NOMO-1 treated with DMSO at 0.1 percent for 48 hours (cell line): ENCODE results near the gene IER5L.

Source experiments
- DNase-seq: peaks from one replicate; lab custom pipeline; 2025; ENCODE audit not compliant: unreplicated experiment; lab: John Stamatoyannopoulos, UW

Gene IER5L

DNA sequence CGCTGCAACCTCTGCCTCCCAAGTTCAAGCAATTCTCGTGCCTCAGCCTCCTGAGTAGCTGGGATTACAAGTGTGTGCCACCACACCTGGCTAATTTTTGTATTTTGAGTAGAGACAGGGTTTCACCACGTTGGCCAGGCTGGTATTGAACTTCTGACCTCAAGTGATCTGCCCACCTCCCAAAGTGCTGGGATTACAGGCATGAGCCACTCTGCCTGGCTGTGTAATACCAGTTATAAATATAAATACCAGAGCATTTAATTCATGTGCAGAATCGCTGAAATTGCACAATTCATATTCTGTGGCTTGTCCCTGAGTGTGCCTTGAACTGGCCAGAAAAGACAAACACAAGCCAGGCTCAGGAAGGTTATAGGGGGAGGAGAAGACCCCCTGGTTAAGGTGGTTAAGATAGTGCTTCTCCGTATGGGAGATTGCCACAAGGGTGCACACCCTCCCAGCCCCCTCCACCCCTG, 14.8 kb downstream of the IER5L start:
- peak; percentile 7 for DNase-seq

DNA sequence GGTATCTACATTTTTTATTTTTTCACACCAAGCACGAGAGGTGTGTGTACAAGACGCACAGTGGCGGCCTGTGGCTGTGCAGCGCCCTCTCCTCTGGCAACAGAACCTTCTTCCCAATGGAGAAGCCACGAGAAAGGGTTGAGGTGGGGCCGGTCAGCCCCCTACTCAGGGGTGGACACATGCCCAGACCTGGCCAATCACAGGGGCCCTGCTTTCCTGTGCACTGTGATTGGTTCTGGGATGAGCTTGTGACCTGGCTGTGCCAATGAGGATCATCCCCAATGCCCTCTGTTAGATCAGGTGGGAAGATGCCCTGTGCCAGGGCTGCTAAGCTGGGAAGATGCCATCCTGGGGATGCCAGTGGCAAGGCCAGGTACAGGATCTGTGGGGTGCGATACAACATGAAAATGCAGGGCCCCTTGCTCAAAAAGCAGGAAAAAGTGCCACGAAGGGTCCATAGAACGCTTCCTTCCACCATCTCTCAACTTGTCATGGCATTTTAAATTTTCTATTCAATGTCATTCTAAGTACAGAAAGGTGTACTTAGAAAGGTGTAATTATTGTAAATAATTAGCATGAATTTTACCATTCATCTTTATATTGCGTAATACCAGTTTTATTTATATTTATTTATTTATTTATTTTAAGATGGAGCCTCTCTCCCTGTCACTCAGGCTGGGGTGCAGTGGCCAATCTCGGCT, 15.4 kb downstream of the IER5L start:
- no peak for DNase-seq

- DNase-seq, result no peak
Measured at GRCh38 chr9:129161534-129161837, 16.6 kb downstream of the IER5L start.

DNA sequence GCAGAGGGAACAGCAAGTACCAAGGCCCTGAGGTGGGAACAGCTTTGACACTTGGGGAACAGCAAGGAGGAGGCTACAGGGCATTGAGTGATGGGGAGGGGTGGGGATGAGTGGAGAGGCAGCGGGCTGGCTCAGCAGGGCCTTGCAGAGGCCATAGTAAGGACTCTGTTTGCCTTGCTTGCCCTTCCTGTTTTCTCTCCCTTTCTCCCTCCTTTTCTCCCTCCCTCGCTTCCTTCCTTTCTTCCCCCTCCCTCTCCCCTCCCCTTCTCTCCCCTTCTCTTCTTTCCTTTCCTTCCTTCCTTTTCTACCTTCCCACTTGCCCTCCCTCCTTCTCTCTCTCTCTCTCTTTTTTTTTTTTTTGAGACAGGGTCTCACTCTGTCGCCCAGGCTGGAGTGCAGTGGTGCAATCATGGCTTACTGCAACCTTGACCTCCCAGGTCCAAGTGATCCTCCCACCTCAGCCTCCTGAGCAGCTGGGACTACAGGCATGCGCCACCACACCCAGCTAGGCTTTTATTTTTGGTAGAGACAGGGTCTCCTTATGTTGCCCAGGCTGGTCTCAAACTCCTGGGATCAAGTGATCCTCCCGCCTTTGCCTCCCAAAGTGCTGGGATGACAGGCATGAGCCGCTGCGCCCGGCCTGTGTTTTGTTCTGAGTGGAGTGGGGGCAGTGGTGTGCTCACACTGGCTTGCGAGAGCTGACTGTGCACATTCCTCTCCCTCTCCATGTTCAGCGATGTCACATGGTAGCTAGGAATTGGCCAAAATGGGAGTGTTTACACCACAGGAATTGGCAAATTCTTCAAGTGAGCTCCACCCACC, 17.1 kb downstream of the IER5L start:
- DNase-seq, result no peak

DNA sequence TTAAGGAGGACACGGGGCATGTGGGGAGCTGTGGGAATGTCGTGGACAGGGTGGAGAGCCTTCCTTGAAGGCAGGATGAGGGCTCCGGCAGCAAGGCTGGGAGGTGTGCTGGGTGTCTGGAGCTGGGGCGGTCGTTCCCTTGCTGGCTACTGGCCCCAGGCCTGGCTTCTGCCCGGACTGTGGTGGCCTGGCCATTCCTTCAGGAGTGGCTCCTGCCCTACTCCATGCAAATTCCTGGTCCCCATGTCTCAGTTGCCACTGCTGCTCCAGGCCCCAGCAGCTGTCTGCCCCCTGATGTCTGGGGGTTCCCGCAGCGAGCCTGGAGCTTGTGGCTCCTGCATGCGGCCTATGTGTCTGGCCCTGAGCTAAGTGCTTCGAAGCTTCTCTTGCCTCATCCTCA, 21.9 kb downstream of the IER5L start:
- no peak for DNase-seq

DNA sequence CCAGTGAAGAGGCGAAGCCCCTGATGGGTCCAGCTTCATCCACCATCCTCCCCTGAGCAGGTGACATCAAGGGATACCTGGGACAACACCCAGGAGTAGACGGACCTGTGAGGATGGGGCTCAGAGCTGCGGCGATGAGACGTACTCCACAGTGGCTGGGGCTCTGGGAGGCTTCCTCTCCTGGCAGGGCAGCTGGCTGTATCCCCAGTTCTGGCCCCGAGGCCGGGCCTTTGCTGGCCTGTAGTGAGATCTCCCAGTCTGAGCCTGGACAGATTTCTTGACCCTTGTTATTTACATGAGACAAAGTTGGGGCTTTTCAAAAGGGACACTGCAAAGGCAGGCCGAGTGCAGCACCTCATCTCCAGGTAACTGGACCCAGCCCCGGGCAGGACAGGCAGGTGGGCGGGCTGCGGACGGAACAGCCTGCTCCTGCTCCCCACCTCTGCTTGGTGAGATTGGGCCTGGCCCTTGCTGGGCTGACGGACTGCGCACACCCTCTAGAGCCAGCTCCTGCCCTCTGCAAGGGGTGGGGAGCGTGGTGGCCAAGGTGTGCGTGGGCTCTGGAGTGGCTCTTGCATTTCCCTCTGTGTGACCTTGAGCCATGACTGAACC, 23.1 kb downstream of the IER5L start:
- no peak for DNase-seq

GRCh38 chr9:129151469-129151868, 26.6 kb downstream of the IER5L start:
- DNase-seq, result no peak

GRCh38 chr9:129150672-129151211, 27.3 kb downstream of the IER5L start:
- no peak for DNase-seq

DNA sequence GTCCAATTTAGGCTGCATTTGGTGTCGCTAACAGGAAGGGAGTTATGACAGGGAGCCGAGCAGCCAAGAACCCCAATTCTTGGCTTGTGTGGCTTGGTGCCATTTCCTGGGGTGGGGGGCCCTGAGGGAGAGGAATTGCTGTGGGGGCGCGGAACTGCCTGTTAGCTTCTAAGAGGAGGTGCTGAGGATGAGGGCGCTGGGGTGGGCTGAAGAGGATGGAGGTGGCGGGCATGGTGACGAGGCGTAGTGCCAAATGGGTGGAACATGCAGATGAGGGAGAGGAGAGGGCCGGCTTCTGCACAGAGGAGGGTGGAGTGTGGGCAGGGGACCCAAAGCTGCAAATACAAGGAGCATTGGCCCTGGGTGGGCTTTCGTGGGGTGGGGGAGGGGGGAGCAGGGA, 27.9 kb downstream of the IER5L start:
- DNase-seq, result no peak

GRCh38 chr9:129149442-129149841, 28.6 kb downstream of the IER5L start:
- no peak for DNase-seq

- DNase-seq, result no peak
Measured at GRCh38 chr9:129148463-129149204, 29.4 kb downstream of the IER5L start.

DNA sequence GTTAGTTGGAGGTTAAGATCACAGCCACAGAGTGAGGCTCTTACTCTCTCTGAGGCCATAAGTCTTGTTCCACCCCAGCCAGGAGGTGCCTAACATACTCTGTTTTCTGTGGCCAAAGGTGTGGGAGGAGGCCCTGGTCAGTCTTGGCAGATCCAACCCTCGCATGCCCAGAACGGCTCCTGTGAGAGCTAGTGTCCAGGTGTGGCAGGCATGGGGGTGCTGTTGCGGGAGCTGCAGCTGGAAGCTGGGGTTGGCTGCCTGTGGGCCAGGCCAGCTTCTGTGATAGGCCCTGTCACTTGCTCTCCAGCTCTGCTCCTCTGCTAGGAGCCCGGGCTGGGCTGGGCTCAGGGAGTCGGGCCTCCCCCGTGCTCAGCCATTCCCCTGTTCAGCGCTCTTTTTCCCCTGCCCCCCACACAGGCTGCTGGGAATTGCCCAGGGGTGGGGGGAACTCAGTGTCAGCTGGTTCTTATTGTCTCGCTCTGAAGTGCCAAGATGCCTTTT, 31.6 kb downstream of the IER5L start:
- DNase-seq, result no peak

- no peak for DNase-seq
Measured at GRCh38 chr9:129145841-129146292, 32.2 kb downstream of the IER5L start.

GRCh38 chr9:129145316-129145715, 32.7 kb downstream of the IER5L start:
- no peak for DNase-seq

DNA sequence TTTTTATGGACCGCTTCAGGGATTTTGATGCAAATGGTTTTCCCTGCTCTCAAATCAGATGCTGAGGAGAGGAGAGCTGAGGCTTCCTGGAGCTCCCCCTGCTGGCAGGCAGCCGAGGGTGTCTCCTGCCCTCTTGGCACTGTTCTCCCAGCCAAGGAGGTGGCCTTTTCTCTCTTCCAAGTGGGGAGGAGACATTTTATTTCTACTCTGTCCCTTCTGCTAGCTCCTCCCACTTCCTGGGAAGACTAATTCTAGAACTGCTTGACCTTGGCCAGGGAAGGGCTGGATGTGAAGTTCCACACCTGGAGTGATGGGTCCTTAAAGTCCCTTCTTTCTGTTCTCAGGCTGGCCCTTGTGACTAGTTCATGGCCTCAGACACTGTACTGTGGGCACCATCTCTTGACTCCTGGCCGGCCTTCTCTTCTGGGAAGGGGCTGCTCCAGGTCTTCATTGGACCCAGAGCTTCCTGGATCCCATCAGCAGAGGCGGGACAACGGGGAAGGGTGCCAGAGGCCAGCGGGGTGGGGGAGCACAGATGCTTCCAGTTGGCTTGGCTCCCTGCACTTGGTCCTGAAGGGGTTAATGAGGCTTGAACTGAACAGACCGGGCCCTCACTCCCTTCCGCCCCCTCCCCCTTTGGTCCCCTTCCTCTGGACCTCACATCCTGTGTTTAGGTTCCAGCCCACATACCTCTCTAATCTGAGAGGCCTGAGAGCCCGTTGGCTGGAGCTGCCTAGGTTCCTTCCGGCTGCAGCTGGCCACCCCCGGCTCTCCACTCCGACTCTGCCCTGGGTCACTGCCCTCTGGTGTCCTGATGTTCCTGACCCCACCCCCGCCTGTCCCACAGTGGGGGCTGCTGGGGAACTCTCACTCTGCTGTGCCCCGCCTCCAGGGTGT, 34.8 kb downstream of the IER5L start:
- DNase-seq, result peak; percentile 55

GRCh38 chr9:129142138-129142935, 35.7 kb downstream of the IER5L start:
- no peak for DNase-seq

GRCh38 chr9:129141066-129142041, 36.7 kb downstream of the IER5L start:
- peak; percentile 37 for DNase-seq
